ENCODE measurements around the gene ALOX15B. TPM values are rescaled to one million over a fixed set of nuclear protein-coding genes. Genes with fewer than 3 reads are reported as not detected.

Gene ALOX15B
- total and polyA plus RNA-seq, 7 experiments from 2014 or later = 0.61 TPM; not detected in 6

DNA sequence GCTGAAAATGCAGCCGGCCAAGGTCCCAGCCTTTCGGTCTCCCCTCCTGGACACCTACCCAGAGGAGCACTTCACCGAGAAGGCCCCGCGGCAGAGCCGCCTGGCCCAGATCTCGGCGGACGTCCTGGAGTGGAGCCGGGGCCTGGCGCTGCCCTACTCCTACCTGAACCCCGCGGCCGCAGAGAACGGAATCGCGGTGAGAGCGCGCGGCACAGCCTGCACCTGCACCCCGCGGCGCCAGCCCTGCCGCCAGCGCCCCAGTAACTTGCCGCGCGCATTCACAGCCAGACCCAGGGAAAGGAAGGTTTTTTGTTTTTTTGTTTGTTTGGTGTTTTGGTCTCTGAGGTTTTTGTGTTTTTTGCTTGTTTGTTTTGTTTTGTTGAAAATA lies 33.5 kb downstream of the ALOX15B start:
- Mint-ChIP-seq H3K4me3 (peak overlapping the region; percentile 54 to 95 (median 88)), H3K27ac (peak overlapping the region in 4 of 9 donors; percentile 25 to 63 (median 60)), H3K4me1 (peaks cover 7 to 28% (median 25%) of the 10 kb centered on the region in 7 donors), H3K9me3 (peaks cover 0 to 1% (median 0%) of the 10 kb centered on the region in 11 donors), H3K36me3 (no peaks in the 10 kb centered on the region), H3K27me3 (peaks cover 20 to 65% (median 29%) of the 10 kb centered on the region in 5 donors)
- peak in 1 of 9 donors; percentile 17 for DNase-seq
- no peak overlapping the region for H3K27ac ChIP-seq (ENCODE audit: low read depth, low read length)
- intact Hi-C loops (cut with micrococcal nuclease) = loop anchor here in 1 of 2 donors (2.0 kb wide), 1 partner anchor 16 kb away; no protein-coding TSS in a partner anchor
- ATAC-seq = no peak
- H3K9me3 ChIP-seq (ENCODE audit: control insufficient read depth in 2 of 3, low read length in 3 of 3) = no peaks in the 10 kb centered on the region
- H3K4me1 ChIP-seq (ENCODE audit: control insufficient read depth in 2 of 2, insufficient read depth in 2 of 2, low read length in 2 of 2) = peaks cover 4 to 21% of the 10 kb centered on the region in 2 donors
- peaks cover 7 to 9% of the 10 kb centered on the region in 2 donors for H3K27me3 ChIP-seq (ENCODE audit: control insufficient read depth in 2 of 2, insufficient read depth in 2 of 2, low read length in 2 of 2)
- POLR2A ChIA-PET = interaction anchor here (3.0 kb wide), 1 partner anchor 38 kb away, joined by 12 read pairs; no protein-coding TSS in a partner anchor
- CTCF ChIA-PET = interaction anchor here (1.4 to 11.6 kb wide), 3 partner anchors 11 to 50 kb away, joined by 3 to 122 read pairs (median 36); no protein-coding TSS in a partner anchor
- H3K4me3 ChIP-seq (ENCODE audit: low read length) = peak overlapping the region; percentile 49
- no peaks in the 10 kb centered on the region for H3K36me3 ChIP-seq (ENCODE audit: control insufficient read depth in 2 of 3, insufficient read depth in 3 of 3, low read length in 3 of 3)

DNA sequence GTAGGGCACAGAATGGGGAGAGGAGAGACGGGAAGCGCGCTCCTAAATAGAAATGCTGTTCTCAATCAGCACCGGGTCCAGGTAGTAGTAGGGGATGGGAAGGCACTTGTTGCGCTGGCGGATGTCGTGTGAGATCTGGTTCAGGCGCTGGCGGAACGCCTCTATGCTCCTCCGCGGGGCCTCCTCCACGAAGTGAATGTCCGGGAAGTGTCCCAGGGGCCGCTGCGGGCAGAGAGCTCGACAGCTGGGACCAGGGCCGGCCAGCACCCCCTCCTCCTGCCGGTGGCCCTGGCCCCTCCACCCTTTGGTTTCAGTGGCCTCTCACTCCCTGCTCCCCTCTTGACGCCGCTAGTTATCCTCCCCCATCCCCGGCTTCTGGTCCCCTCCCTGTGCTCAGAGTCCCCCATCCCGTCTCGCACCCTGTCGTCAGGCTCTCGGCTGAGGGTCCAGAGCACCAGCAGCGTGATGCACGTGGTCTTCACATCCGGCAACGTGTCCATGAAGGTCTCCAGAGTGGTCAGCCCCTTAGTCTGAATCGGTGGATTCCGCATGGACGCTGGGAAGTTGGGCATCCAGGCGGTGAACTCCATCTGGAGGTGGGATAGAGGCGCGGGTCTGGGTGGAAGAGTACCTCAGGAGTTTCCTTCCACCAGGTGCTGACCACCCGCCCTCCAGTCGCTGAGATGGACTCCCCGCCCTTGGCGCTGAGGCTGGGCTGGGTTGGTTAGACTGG lies 34.0 kb downstream of the ALOX15B start:
- Histone ChIP-seq H3K4me1 (ENCODE audit: control insufficient read depth in 2 of 2, insufficient read depth in 2 of 2, low read length in 2 of 2) (peaks cover 4 to 21% of the 10 kb centered on the region in 2 donors), H3K27me3 (ENCODE audit: control insufficient read depth in 2 of 2, insufficient read depth in 2 of 2, low read length in 2 of 2) (peaks cover 7 to 9% of the 10 kb centered on the region in 2 donors), H3K27ac (ENCODE audit: low read depth, low read length) (no peak overlapping the region), H3K4me3 (ENCODE audit: low read length) (peak overlapping the region; percentile 49), H3K9me3 (ENCODE audit: control insufficient read depth in 2 of 3, low read length in 3 of 3) (no peaks in the 10 kb centered on the region), H3K36me3 (ENCODE audit: control insufficient read depth in 2 of 3, insufficient read depth in 3 of 3, low read length in 3 of 3) (no peaks in the 10 kb centered on the region)
- Mint-ChIP-seq H3K4me1 (peaks cover 7 to 28% (median 25%) of the 10 kb centered on the region in 7 donors), H3K4me3 (peak overlapping the region; percentile 70 to 95 (median 88)), H3K9me3 (peaks cover 0 to 1% (median 0%) of the 10 kb centered on the region in 11 donors), H3K27me3 (peaks cover 20 to 65% (median 29%) of the 10 kb centered on the region in 5 donors), H3K27ac (peak overlapping the region in 5 of 9 donors; percentile 19 to 63 (median 58)), H3K36me3 (no peaks in the 10 kb centered on the region)
- ATAC-seq (no peak), DNase-seq (peak in 7 of 9 donors; percentile 21 to 47 (median 38))
- ChIA-PET CTCF (interaction anchor here (0.5 to 11.6 kb wide), 8 partner anchors 12 to 668 kb away, joined by 3 to 122 read pairs (median 12); partner anchors contain the start of genes ALOXE3 and TMEM107), POLR2A (interaction anchor here (1.7 to 3.0 kb wide), 3 partner anchors 38 to 174 kb away, joined by 3 to 12 read pairs (median 6); partner anchors contain the start of gene ALOXE3)
- intact Hi-C loops (cut with micrococcal nuclease) = loop anchor here (1.0 to 2.0 kb wide), 5 partner anchors 8 to 45 kb away; partner anchors contain the start of gene ALOXE3 (in 2 of the 2)

DNA sequence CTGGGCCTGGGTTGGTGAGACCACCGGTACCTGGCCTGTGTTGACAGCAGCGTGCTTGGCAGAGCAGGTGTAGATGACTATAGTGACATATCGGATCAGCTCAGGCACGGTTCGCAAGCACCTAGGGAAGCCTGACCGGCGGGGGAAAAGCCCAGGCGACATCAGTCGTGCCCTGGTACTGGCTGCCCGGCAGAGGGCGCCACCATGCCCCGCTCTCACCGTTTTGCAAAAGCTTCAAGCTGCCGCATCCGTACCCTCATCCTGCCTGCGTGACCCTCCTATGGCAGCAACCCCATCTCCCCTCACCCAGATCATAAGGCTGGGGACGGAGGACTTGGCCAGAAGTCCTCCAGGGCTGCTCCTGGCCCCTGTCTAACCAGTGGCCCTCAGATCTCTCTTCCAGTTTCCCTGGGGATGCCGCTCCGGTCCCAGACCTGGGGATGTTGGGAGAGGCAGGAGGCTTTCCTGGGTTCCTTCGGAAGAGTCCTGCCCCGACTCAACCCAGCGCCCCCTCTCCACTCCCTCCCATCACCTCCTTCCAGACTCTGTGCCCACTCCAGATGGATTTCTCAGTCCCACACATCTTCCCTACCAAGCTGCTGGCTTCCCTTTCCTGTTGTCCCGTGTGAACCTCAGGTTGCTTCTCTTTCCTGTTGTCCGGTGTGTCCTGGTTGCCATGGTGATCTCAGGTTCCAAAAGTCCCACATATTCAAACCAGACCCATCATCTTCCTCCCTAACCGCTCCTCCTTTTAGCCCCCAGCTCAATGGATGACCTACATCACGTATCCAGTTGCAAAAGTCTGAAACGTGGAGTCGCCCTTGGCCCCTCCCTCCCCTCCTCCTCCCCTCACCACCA lies 35.0 kb downstream of the ALOX15B start:
- peaks cover 0 to 1% (median 0%) of the 10 kb centered on the region in 11 donors for H3K9me3 Mint-ChIP-seq
- H3K4me3 Mint-ChIP-seq = peak overlapping the region; percentile 84 to 95 (median 88)
- peak overlapping the region; percentile 49 for H3K4me3 ChIP-seq (ENCODE audit: low read length)
- ChIA-PET CTCF (interaction anchor here (0.5 to 11.6 kb wide), 14 partner anchors 11 to 672 kb away, joined by 3 to 122 read pairs (median 4); partner anchors contain the start of genes ALOXE3 and TMEM107), POLR2A (interaction anchor here (0.8 to 3.0 kb wide), 5 partner anchors 37 to 173 kb away, joined by 3 to 12 read pairs (median 4); partner anchors contain the start of gene ALOXE3)
- peaks cover 7 to 28% (median 25%) of the 10 kb centered on the region in 7 donors for H3K4me1 Mint-ChIP-seq
- H3K36me3 ChIP-seq (ENCODE audit: control insufficient read depth in 2 of 3, insufficient read depth in 3 of 3, low read length in 3 of 3) = no peaks in the 10 kb centered on the region
- DNase-seq = peak; percentile 64 to 86 (median 82)
- ATAC-seq = peak; percentile 91
- peaks cover 7 to 9% of the 10 kb centered on the region in 2 donors for H3K27me3 ChIP-seq (ENCODE audit: control insufficient read depth in 2 of 2, insufficient read depth in 2 of 2, low read length in 2 of 2)
- intact Hi-C loops (cut with micrococcal nuclease) = loop anchor here (1.0 to 2.0 kb wide), 5 partner anchors 7 to 44 kb away; partner anchors contain the start of gene ALOXE3 (in 2 of the 2)
- H3K27ac ChIP-seq (ENCODE audit: low read depth, low read length) = no peak overlapping the region
- H3K27me3 Mint-ChIP-seq = peaks cover 20 to 61% (median 29%) of the 10 kb centered on the region in 5 donors
- H3K36me3 Mint-ChIP-seq = no peaks in the 10 kb centered on the region
- H3K27ac Mint-ChIP-seq = peak overlapping the region in 7 of 9 donors; percentile 28 to 88 (median 53)
- no peaks in the 10 kb centered on the region for H3K9me3 ChIP-seq (ENCODE audit: control insufficient read depth in 2 of 3, low read length in 3 of 3)
- peaks cover 7 to 24% of the 10 kb centered on the region in 2 donors for H3K4me1 ChIP-seq (ENCODE audit: control insufficient read depth in 2 of 2, insufficient read depth in 2 of 2, low read length in 2 of 2)

DNA sequence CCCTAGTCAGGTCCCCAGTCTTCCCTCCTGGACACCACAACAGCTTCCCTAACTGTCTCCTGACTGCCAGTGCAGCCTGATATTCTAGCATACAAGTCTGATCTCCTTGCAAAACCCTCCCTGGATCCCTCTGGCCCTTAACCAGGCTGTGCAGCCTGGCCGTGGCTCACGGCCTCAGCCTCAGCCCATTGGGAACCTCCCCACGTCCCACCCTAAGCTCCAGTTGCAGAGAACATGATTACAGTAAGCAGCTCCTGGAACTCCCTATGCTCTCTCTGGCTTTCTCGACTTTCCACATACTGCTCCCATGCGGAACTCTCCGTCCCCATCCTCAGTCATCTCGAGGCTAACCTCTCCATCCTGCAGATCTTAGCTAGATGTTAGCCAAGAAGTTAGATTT lies 35.7 kb downstream of the ALOX15B start:
- ATAC-seq (no peak), DNase-seq (no peak)
- peak overlapping the region in 1 of 9 donors; percentile 73 for H3K27ac Mint-ChIP-seq
- H3K9me3 Mint-ChIP-seq = peaks cover 0 to 1% (median 0%) of the 10 kb centered on the region in 11 donors
- Histone ChIP-seq H3K4me1 (ENCODE audit: control insufficient read depth in 2 of 2, insufficient read depth in 2 of 2, low read length in 2 of 2) (peaks cover 12 to 28% of the 10 kb centered on the region in 2 donors), H3K27ac (ENCODE audit: low read depth, low read length) (no peak overlapping the region), H3K9me3 (ENCODE audit: control insufficient read depth in 2 of 3, low read length in 3 of 3) (no peaks in the 10 kb centered on the region), H3K27me3 (ENCODE audit: control insufficient read depth in 2 of 2, insufficient read depth in 2 of 2, low read length in 2 of 2) (peaks cover 7 to 9% of the 10 kb centered on the region in 2 donors), H3K4me3 (ENCODE audit: low read length) (no peak overlapping the region), H3K36me3 (ENCODE audit: control insufficient read depth in 2 of 3, insufficient read depth in 3 of 3, low read length in 3 of 3) (no peaks in the 10 kb centered on the region)
- CTCF ChIA-PET = interaction anchor here (0.6 to 11.6 kb wide), 11 partner anchors 10 to 672 kb away, joined by 3 to 122 read pairs (median 4); partner anchors contain the start of gene ALOXE3
- intact Hi-C loops (cut with micrococcal nuclease) = no loop called here
- H3K4me3 Mint-ChIP-seq = peak overlapping the region in 6 of 10 donors; percentile 10 to 95 (median 88)
- H3K4me1 Mint-ChIP-seq = peaks cover 7 to 32% (median 30%) of the 10 kb centered on the region in 7 donors
- no peaks in the 10 kb centered on the region for H3K36me3 Mint-ChIP-seq
- H3K27me3 Mint-ChIP-seq = peaks cover 20 to 57% (median 29%) of the 10 kb centered on the region in 5 donors
- POLR2A ChIA-PET = interaction anchor here (0.8 to 3.0 kb wide), 6 partner anchors 20 to 172 kb away, joined by 3 to 12 read pairs (median 4); partner anchors contain the start of gene ALOXE3

DNA sequence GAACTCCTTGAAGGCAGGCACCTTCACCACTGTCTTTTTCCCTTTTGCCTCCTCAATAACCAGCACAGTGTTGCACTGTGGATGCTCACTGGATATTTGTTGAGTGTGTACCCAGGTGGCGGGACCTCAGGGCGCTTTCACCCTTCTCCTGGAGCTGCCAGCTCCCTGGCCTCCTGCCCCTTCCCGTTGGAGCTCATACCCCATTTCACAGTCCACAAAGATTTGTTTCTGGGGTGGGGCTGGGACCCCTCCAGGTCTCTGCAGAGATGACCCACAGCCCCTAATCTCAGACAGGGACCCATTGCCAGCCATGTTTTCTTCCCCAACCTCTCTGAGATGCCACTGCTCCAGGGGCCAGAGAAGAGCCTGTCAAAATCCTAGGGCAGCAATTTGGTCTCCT lies 36.2 kb downstream of the ALOX15B start:
- Mint-ChIP-seq H3K27ac (peak overlapping the region in 1 of 9 donors; percentile 73), H3K4me3 (peak overlapping the region in 4 of 10 donors; percentile 10 to 91 (median 45))
- intact Hi-C loops (cut with micrococcal nuclease) = no loop called here

More for the DNA sequence above, 36.2 kb downstream of the ALOX15B start:
- ChIA-PET POLR2A (interaction anchor here (0.8 to 3.0 kb wide), 4 partner anchors 13 to 44 kb away, joined by 3 to 12 read pairs (median 5); partner anchors contain the start of gene ALOXE3), CTCF (interaction anchor here (1.0 to 11.6 kb wide), 7 partner anchors 14 to 52 kb away, joined by 3 to 122 read pairs (median 18); partner anchors contain the start of gene ALOXE3)
- ATAC-seq (no peak), DNase-seq (no peak)
- Mint-ChIP-seq H3K36me3 (no peaks in the 10 kb centered on the region), H3K27me3 (peaks cover 20 to 57% (median 29%) of the 10 kb centered on the region in 5 donors), H3K9me3 (peaks cover 0 to 1% (median 0%) of the 10 kb centered on the region in 11 donors), H3K4me1 (peaks cover 7 to 37% (median 34%) of the 10 kb centered on the region in 7 donors)
- H3K36me3 ChIP-seq (ENCODE audit: control insufficient read depth in 2 of 3, insufficient read depth in 3 of 3, low read length in 3 of 3) = no peaks in the 10 kb centered on the region
- no peak overlapping the region for H3K27ac ChIP-seq (ENCODE audit: low read depth, low read length)
- H3K4me1 ChIP-seq (ENCODE audit: control insufficient read depth in 2 of 2, insufficient read depth in 2 of 2, low read length in 2 of 2) = peaks cover 14 to 29% of the 10 kb centered on the region in 2 donors
- peaks cover 7 to 9% of the 10 kb centered on the region in 2 donors for H3K27me3 ChIP-seq (ENCODE audit: control insufficient read depth in 2 of 2, insufficient read depth in 2 of 2, low read length in 2 of 2)
- H3K9me3 ChIP-seq (ENCODE audit: control insufficient read depth in 2 of 3, low read length in 3 of 3) = no peaks in the 10 kb centered on the region
- no peak overlapping the region for H3K4me3 ChIP-seq (ENCODE audit: low read length)
